Peyer's patch (tissue), 4 donors: ENCODE results near the gene MMP17.

ENCODE experiments used
- CTCF ChIP-seq, 6 experiments: fragments of 450-650 bp in 4 of 6; fragments of 200-600 bp in 2 of 6; sonication (generic) in 1 of 6; IDR thresholded peaks; one replicate each; pipeline ENCODE4 v1.5.1; 2017 to 2019; ENCODE audit warnings: antibody characterized with exemption in 6 of 6, mild to moderate bottlenecking in 3 of 6, moderate library complexity in 1 of 6
- POLR2A ChIP-seq, 2 donors: fragments of 450-650 bp; IDR thresholded peaks; one replicate each; pipeline ENCODE4 v1.5.1; 2017; ENCODE audit warnings: antibody characterized with exemption in 2 of 2, mild to moderate bottlenecking in 2 of 2, moderate library complexity in 2 of 2

GRCh38 chr12:131863711-131864396 is 35.7 kb downstream of the MMP17 start:
- TF ChIP-seq CTCF (IDR thresholded peaks at IDR 0.05): no peak
- TF ChIP-seq POLR2A (IDR thresholded peaks at IDR 0.05): no peak
